Rectal smooth muscle tissue (tissue), 1 donor: ENCODE measurements around the gene REG4.
"Not testable (repeated sequence)": the region's sequence is repeated elsewhere in the genome, so short reads cannot be mapped to it uniquely, and the experiment has no call there.

Source experiments
- H3K27ac ChIP-seq: one replicate; pipeline ENCODE4 v1.7.0; 2013; ENCODE audit warnings: low read depth, low read length, inconsistent platforms
- H3K27me3 ChIP-seq: one replicate; pipeline ENCODE4 v1.7.0; 2013; ENCODE audit warnings: low read length; ENCODE audit not compliant: control insufficient read depth, insufficient read depth
- H3K36me3 ChIP-seq: one replicate; pipeline ENCODE4 v1.7.0; 2013; ENCODE audit warnings: low read length; ENCODE audit not compliant: control insufficient read depth, insufficient read depth
- H3K4me1 ChIP-seq: one replicate; pipeline ENCODE4 v1.7.0; 2013; ENCODE audit warnings: low read length; ENCODE audit not compliant: control insufficient read depth, insufficient read depth
- H3K4me3 ChIP-seq: one replicate; pipeline ENCODE4 v1.7.0; 2013; ENCODE audit warnings: low read length
- H3K9ac ChIP-seq: one replicate; pipeline ENCODE4 v1.7.0; 2013; ENCODE audit warnings: low read length

Gene REG4

GRCh38 chr1:119811387-119811786 is at the start of gene REG4:
TSS of gene REG4 (minus strand) at chr1:119811460. CDS start at chr1:119808769, 2,691 bp downstream.
- Histone ChIP-seq H3K27ac (no peak within 1 kb of the TSS), H3K4me3 (no peak within 1 kb of the TSS), H3K27me3 (no peaks in the 10 kb centered on the region), H3K9ac (no peak within 1 kb of the TSS), H3K36me3 (no peaks in the 10 kb centered on the region), H3K4me1 (peaks cover 3% of the 10 kb centered on the region)

- Histone ChIP-seq H3K4me1 (no peaks in the 10 kb centered on the region), H3K27me3 (no peaks in the 10 kb centered on the region), H3K9ac (no peak overlapping the region), H3K27ac (no peak overlapping the region), H3K36me3 (no peaks in the 10 kb centered on the region), H3K4me3 (no peak overlapping the region)
Measured at GRCh38 chr1:119859647-119860046, 48.4 kb upstream of the REG4 start.

DNA sequence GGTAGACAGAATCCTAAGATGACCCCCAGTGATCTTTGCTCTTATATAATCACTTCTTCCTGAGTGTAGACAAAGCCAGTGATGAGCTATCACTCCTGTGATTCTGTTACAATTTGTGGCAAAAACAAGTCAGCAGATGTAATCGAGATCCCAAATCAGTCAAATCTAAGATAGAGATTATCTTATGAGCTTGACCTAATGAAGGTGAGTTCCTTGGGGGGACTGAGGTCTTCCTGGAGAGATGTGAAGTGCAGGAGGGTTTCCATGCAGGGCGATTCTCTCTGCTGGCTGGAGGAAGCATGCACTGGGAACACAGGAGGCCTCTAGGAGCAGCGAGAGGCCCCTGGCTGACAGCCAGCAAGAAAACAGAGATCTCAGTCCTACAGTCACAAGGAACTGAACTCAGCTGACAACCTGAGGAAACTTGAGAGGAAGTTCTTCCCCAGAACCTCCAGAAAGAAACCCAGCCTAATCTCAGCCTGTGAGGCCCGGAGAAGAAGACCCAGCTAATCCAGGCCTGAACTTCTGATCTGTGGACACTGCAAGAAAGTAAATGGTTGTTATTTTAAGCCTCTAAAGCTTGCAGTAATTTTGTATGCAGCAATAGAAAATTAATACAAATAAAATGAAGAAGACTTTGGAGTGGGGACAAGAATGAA is 47.4 kb upstream of the REG4 start:
- not testable (repeated sequence) for H3K9ac ChIP-seq, H3K27me3 ChIP-seq, H3K36me3 ChIP-seq, H3K4me1 ChIP-seq, H3K27ac ChIP-seq, H3K4me3 ChIP-seq

- no peak overlapping the region for H3K9ac ChIP-seq
- H3K4me3 ChIP-seq, result no peak overlapping the region
- H3K36me3 ChIP-seq, result no peaks in the 10 kb centered on the region
- no peaks in the 10 kb centered on the region for H3K4me1 ChIP-seq
- H3K27me3 ChIP-seq, result no peaks in the 10 kb centered on the region
- no peak overlapping the region for H3K27ac ChIP-seq
Measured at GRCh38 chr1:119858126-119858525, 46.9 kb upstream of the REG4 start.

DNA sequence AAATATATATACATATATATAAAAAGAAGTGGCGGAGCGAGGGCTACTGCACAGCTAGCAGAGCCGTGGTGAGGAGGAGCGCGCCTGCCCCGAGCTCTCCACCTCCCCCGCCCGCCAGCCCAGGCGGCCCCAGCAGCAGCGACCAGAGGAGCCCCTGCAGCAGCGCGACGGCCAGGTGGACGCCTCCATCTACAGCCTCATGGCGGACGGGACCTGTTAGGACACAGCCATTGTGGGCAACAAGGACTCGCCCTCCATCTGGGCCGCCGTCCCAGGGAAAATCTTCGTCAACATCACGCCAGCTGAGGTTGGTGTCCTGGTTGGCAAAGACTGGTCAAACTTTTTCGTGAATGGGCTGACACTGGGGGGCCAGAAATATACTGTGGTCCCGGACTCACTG is 41.9 kb upstream of the REG4 start:
- Histone ChIP-seq H3K27me3 (no peaks in the 10 kb centered on the region), H3K36me3 (no peaks in the 10 kb centered on the region), H3K27ac (no peak overlapping the region), H3K9ac (no peak overlapping the region), H3K4me1 (no peaks in the 10 kb centered on the region), H3K4me3 (no peak overlapping the region)

- not testable (repeated sequence) for H3K4me1 ChIP-seq, H3K4me3 ChIP-seq, H3K27ac ChIP-seq, H3K9ac ChIP-seq, H3K36me3 ChIP-seq, H3K27me3 ChIP-seq
Measured at GRCh38 chr1:119844206-119844605, 32.9 kb upstream of the REG4 start.

DNA sequence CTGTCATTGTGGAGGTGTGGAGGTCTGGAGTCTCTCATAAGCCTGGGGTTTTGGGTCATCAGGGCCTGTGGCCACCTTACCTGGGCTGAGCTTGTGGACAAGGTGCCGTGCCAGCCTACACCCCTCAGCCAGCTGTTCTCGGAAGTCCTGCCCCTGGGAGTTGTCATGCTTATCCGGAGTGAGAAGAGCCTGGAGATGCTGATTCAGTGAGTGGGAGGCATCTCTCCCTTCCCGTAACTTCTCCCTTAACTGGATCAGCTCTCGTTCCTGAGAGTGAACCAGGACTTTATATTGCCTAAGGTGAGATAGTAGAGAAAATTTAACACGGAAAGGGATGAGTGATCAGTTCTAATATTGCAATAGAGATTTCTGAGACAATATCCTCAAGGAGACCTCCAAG is 30.0 kb upstream of the REG4 start:
- H3K4me3 ChIP-seq, result no peak overlapping the region
- H3K9ac ChIP-seq, result no peak overlapping the region
- no peaks in the 10 kb centered on the region for H3K4me1 ChIP-seq
- no peaks in the 10 kb centered on the region for H3K36me3 ChIP-seq
- H3K27me3 ChIP-seq, result no peaks in the 10 kb centered on the region
- no peak overlapping the region for H3K27ac ChIP-seq

DNA sequence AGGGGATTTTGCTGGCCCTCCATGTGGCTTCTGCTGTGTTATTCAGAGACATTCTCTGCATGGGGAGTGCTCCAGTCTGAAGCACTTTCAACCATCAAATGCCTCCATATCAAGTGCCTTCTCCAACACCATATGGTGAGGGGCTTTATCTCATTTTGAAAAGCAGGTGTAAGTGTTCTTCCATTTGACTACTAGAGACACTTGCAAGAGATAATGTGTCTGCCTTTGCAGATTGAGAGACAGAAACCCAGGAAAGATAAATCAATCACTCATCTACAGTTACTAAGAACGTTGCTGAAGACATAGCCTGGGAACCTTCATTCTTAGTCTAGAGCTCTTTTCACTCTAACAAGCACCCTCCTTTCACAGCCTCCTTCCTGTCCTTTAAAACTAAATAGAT is 29.5 kb upstream of the REG4 start:
- no peaks in the 10 kb centered on the region for H3K36me3 ChIP-seq
- H3K27ac ChIP-seq, result no peak overlapping the region
- H3K27me3 ChIP-seq, result no peaks in the 10 kb centered on the region
- H3K4me3 ChIP-seq, result no peak overlapping the region
- H3K9ac ChIP-seq, result no peak overlapping the region
- no peaks in the 10 kb centered on the region for H3K4me1 ChIP-seq

- H3K4me1 ChIP-seq, result no peaks in the 10 kb centered on the region
- no peak overlapping the region for H3K4me3 ChIP-seq
- no peaks in the 10 kb centered on the region for H3K36me3 ChIP-seq
- H3K27ac ChIP-seq, result no peak overlapping the region
- H3K9ac ChIP-seq, result no peak overlapping the region
- no peaks in the 10 kb centered on the region for H3K27me3 ChIP-seq
Measured at GRCh38 chr1:119838236-119838635, 27.0 kb upstream of the REG4 start.

DNA sequence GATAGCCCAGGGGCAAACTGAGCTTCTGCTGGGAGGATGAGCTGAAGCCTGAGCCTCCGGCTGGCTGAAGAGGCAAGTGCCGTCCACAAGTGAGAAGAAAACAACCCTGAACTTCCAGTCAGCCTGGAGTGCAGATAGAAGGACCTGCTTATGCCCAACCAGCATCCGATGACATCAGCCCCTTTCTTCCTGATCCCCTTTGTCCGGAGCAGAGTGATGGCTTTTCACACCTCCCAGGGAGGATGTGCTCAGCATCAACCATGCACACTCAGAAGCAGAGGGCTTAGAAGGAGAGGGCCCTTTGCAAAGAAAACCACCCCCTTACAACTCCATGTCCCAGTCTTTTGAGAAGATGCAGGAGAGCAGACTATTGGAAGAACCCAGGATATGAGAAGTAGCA is 23.7 kb upstream of the REG4 start:
- H3K9ac ChIP-seq, result no peak overlapping the region
- H3K4me3 ChIP-seq, result no peak overlapping the region
- no peaks in the 10 kb centered on the region for H3K4me1 ChIP-seq
- H3K27ac ChIP-seq, result no peak overlapping the region
- H3K36me3 ChIP-seq, result no peaks in the 10 kb centered on the region
- no peaks in the 10 kb centered on the region for H3K27me3 ChIP-seq

GRCh38 chr1:119831027-119831426 is 19.8 kb upstream of the REG4 start:
- H3K27me3 ChIP-seq, result no peaks in the 10 kb centered on the region
- no peak overlapping the region for H3K27ac ChIP-seq
- no peaks in the 10 kb centered on the region for H3K36me3 ChIP-seq
- H3K4me1 ChIP-seq, result no peaks in the 10 kb centered on the region
- no peak overlapping the region for H3K4me3 ChIP-seq
- H3K9ac ChIP-seq, result no peak overlapping the region

- Histone ChIP-seq H3K9ac (no peak overlapping the region), H3K4me1 (no peaks in the 10 kb centered on the region), H3K27ac (no peak overlapping the region), H3K4me3 (no peak overlapping the region), H3K27me3 (no peaks in the 10 kb centered on the region), H3K36me3 (no peaks in the 10 kb centered on the region)
Measured at GRCh38 chr1:119829625-119830024, 18.4 kb upstream of the REG4 start.

- H3K4me1 ChIP-seq, H3K4me3 ChIP-seq, H3K9ac ChIP-seq, H3K27ac ChIP-seq, H3K36me3 ChIP-seq, H3K27me3 ChIP-seq: not testable (repeated sequence)
Measured at GRCh38 chr1:119829006-119829405, 17.7 kb upstream of the REG4 start.
